HepG2 (cell line): ENCODE results near the gene SLC12A3. TPM values are rescaled to one million over a fixed set of nuclear protein-coding genes. Genes with fewer than 3 reads are reported as not detected.
A peak's percentile ranks its signal among the peaks of the same experiment; 100 is the strongest.

Experiments
- ATAD3A ChIP-seq: sonication (generic); formaldehyde crosslinking; IDR thresholded peaks from 2 replicates; pipeline ENCODE4 v1.4.0; 2020; ENCODE audit warnings: missing genetic modification reagents
- EEA1 ChIP-seq: sonication (generic); formaldehyde crosslinking; IDR thresholded peaks from 2 replicates; pipeline ENCODE4 v1.5.1; 2020; ENCODE audit warnings: mild to moderate bottlenecking, missing genetic modification reagents, borderline replicate concordance
- PAWR ChIP-seq: sonication (generic); formaldehyde crosslinking; IDR thresholded peaks from 2 replicates; pipeline ENCODE4 v1.4.0; 2020; ENCODE audit warnings: missing genetic modification reagents, mild to moderate bottlenecking, borderline replicate concordance
- POLR2AphosphoS5 ChIP-seq: IDR thresholded peaks from 2 replicates; pipeline ENCODE4 v1.6.1; 2012; ENCODE audit warnings: low read depth, low read length
- RELA ChIP-seq: sonication (generic); formaldehyde crosslinking; IDR thresholded peaks from 2 replicates; pipeline ENCODE4 v1.4.0; 2020; ENCODE audit warnings: missing genetic modification reagents
- SNAI1 ChIP-seq: sonication (generic); formaldehyde crosslinking; IDR thresholded peaks from 2 replicates; pipeline ENCODE4 v1.5.0; 2020; ENCODE audit warnings: mild to moderate bottlenecking, missing genetic modification reagents, borderline replicate concordance
- THYN1 ChIP-seq: sonication (generic); formaldehyde crosslinking; IDR thresholded peaks from 2 replicates; pipeline ENCODE4 v1.8.1; 2023; ENCODE audit warnings: low read depth, mild to moderate bottlenecking, moderate library complexity, missing genetic modification reagents, borderline replicate concordance
- ZFYVE20 ChIP-seq: sonication (generic); formaldehyde crosslinking; IDR thresholded peaks from 2 replicates; pipeline ENCODE4 v1.8.0; 2023; ENCODE audit warnings: low read depth, mild to moderate bottlenecking, moderate library complexity, missing genetic modification reagents, borderline replicate concordance
- ZNF101 ChIP-seq: sonication (generic); formaldehyde crosslinking; IDR thresholded peaks from 2 replicates; pipeline ENCODE4 v1.4.0; 2020; ENCODE audit warnings: mild to moderate bottlenecking, low read depth, missing genetic modification reagents, borderline replicate concordance
- ZNF253 ChIP-seq: sonication (generic); formaldehyde crosslinking; IDR thresholded peaks from 2 replicates; pipeline ENCODE4 v1.8.0; 2022; ENCODE audit warnings: mild to moderate bottlenecking, missing genetic modification reagents, borderline replicate concordance
- ZNF501 ChIP-seq: sonication (generic); formaldehyde crosslinking; IDR thresholded peaks from 2 replicates; pipeline ENCODE4 v1.5.1; 2020; ENCODE audit warnings: mild to moderate bottlenecking, moderate library complexity, missing genetic modification reagents
- ZNF510 ChIP-seq: sonication (generic); formaldehyde crosslinking; IDR thresholded peaks from 2 replicates; pipeline ENCODE4 v1.4.0; 2020; ENCODE audit warnings: low read depth, mild to moderate bottlenecking, missing genetic modification reagents
- ZNF567 ChIP-seq: sonication (generic); formaldehyde crosslinking; IDR thresholded peaks from 2 replicates; pipeline ENCODE4 v1.8.1; 2023; ENCODE audit warnings: mild to moderate bottlenecking, missing genetic modification reagents, borderline replicate concordance
- polyA plus RNA-seq, 8 experiments: library from polyadenylated mRNA; depleted of rRNA in 3 of 8; stranded (reverse) in 7 of 8; unstranded in 1 of 8; fragments of >200 nt; fragmentation: Illumina TruSeq in 4 of 8; extraction: Trizol in 4 of 8; gene quantifications; 2 replicates each; pipeline versions ENCODE4 v1.2.1 to v1.2.3, GENCODE V29; 2011 to 2016; ENCODE audit warnings: low read depth in 4 of 8, missing spikeins in 1 of 8, mixed read lengths in 1 of 8; ENCODE audit not compliant: insufficient read depth in 1 of 8
- total RNA-seq, 5 experiments: library from RNA; depleted of rRNA; stranded (reverse); fragments of >200 nt; fragmentation: Illumina TruSeq; extraction: Trizol; gene quantifications; 2 replicates each; pipeline ENCODE4 v1.2.3, GENCODE V29; 2016; ENCODE audit warnings: low read depth in 1 of 5
- TF ChIP-seq, protein P1 (sequence below): sonication (generic); formaldehyde crosslinking; IDR thresholded peaks from 2 replicates; pipeline ENCODE4 v1.9.0; 2021; ENCODE audit warnings: missing genetic modification reagents, borderline replicate concordance
- TF ChIP-seq, protein P2 (sequence below): sonication (generic); formaldehyde crosslinking; conservative IDR thresholded peaks from 2 replicates; pipeline ENCODE4 v1.4.0; 2020; ENCODE audit warnings: mild to moderate bottlenecking, missing genetic modification reagents, moderate library complexity
- TF ChIP-seq, protein P3 (sequence below): sonication (generic); formaldehyde crosslinking; IDR thresholded peaks from 2 replicates; pipeline ENCODE4 v1.5.1; 2020; ENCODE audit warnings: mild to moderate bottlenecking, missing genetic modification reagents, moderate library complexity
- TF ChIP-seq, protein P4 (sequence below): sonication (generic); formaldehyde crosslinking; IDR thresholded peaks from 2 replicates; pipeline ENCODE4 v1.8.0; 2022; ENCODE audit warnings: low read depth, missing genetic modification reagents
- TF ChIP-seq, protein P5 (sequence below): sonication (generic); formaldehyde crosslinking; conservative IDR thresholded peaks from 2 replicates; pipeline ENCODE4 v1.8.0; 2022; ENCODE audit warnings: mild to moderate bottlenecking, moderate library complexity, missing genetic modification reagents

SLC12A3 gene
- total and polyA plus RNA-seq, 2 of the 13 experiments (the other 11 are each of a cell fraction or from before 2014, with no cell fraction given) = 6.2 TPM; not detected in 1

DNA sequence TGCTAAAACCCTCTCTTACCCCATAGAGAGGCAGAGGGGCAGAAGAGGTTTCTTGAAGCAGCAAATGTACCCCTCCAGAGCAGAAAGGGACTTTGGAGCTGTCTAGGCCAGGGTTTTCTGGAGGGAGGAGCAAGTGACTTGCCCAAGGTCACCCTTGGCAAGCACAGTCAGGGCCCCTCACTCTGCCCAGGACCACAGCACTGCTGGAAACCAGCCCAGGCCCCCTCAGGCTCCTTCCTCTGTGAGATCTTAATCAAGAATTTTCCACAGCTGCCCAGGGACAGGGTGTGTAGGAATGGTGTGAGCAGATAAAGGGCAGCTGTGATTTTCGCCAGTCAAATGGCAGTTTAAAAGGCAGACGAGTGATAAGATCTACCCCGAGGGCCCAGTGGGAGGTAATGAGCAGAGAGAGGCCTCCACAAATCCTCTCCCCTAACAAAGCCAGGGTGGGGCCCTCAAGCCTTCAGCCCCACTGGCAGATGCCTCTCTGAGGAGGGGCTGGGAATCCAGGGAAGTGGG, 3.9 kb upstream of the SLC12A3 start (continued):
- TF ChIP-seq POLR2AphosphoS5 = no peak
- TF ChIP-seq PAWR (CRISPR knock-in tag) = no peak
- 0 out of 2 replicates have a peak, but pooled peaks have one; percentile 31 for TF ChIP-seq ZNF567
- TF ChIP-seq, protein P1, sequence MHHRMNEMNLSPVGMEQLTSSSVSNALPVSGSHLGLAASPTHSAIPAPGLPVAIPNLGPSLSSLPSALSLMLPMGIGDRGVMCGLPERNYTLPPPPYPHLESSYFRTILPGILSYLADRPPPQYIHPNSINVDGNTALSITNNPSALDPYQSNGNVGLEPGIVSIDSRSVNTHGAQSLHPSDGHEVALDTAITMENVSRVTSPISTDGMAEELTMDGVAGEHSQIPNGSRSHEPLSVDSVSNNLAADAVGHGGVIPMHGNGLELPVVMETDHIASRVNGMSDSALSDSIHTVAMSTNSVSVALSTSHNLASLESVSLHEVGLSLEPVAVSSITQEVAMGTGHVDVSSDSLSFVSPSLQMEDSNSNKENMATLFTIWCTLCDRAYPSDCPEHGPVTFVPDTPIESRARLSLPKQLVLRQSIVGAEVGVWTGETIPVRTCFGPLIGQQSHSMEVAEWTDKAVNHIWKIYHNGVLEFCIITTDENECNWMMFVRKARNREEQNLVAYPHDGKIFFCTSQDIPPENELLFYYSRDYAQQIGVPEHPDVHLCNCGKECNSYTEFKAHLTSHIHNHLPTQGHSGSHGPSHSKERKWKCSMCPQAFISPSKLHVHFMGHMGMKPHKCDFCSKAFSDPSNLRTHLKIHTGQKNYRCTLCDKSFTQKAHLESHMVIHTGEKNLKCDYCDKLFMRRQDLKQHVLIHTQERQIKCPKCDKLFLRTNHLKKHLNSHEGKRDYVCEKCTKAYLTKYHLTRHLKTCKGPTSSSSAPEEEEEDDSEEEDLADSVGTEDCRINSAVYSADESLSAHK (CRISPR knock-in tag) = no peak
- TF ChIP-seq, protein P2, sequence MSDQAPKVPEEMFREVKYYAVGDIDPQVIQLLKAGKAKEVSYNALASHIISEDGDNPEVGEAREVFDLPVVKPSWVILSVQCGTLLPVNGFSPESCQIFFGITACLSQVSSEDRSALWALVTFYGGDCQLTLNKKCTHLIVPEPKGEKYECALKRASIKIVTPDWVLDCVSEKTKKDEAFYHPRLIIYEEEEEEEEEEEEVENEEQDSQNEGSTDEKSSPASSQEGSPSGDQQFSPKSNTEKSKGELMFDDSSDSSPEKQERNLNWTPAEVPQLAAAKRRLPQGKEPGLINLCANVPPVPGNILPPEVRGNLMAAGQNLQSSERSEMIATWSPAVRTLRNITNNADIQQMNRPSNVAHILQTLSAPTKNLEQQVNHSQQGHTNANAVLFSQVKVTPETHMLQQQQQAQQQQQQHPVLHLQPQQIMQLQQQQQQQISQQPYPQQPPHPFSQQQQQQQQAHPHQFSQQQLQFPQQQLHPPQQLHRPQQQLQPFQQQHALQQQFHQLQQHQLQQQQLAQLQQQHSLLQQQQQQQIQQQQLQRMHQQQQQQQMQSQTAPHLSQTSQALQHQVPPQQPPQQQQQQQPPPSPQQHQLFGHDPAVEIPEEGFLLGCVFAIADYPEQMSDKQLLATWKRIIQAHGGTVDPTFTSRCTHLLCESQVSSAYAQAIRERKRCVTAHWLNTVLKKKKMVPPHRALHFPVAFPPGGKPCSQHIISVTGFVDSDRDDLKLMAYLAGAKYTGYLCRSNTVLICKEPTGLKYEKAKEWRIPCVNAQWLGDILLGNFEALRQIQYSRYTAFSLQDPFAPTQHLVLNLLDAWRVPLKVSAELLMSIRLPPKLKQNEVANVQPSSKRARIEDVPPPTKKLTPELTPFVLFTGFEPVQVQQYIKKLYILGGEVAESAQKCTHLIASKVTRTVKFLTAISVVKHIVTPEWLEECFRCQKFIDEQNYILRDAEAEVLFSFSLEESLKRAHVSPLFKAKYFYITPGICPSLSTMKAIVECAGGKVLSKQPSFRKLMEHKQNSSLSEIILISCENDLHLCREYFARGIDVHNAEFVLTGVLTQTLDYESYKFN (CRISPR knock-in tag) = no peak; the same call in 1 of the 2 replicates
- TF ChIP-seq ZNF101 (CRISPR knock-in tag) = no peak
- no peak for TF ChIP-seq SNAI1
- TF ChIP-seq, protein P3, sequence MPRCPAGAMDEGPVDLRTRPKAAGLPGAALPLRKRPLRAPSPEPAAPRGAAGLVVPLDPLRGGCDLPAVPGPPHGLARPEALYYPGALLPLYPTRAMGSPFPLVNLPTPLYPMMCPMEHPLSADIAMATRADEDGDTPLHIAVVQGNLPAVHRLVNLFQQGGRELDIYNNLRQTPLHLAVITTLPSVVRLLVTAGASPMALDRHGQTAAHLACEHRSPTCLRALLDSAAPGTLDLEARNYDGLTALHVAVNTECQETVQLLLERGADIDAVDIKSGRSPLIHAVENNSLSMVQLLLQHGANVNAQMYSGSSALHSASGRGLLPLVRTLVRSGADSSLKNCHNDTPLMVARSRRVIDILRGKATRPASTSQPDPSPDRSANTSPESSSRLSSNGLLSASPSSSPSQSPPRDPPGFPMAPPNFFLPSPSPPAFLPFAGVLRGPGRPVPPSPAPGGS (CRISPR knock-in tag) = no peak
- no peak for TF ChIP-seq ATAD3A (CRISPR knock-in tag)
- no peak; the same call in 1 of the 2 replicates for TF ChIP-seq EEA1 (CRISPR knock-in tag)
- no peak for TF ChIP-seq ZNF253 (CRISPR knock-in tag)
- TF ChIP-seq THYN1 (CRISPR knock-in tag) = no peak
- TF ChIP-seq, protein P4, sequence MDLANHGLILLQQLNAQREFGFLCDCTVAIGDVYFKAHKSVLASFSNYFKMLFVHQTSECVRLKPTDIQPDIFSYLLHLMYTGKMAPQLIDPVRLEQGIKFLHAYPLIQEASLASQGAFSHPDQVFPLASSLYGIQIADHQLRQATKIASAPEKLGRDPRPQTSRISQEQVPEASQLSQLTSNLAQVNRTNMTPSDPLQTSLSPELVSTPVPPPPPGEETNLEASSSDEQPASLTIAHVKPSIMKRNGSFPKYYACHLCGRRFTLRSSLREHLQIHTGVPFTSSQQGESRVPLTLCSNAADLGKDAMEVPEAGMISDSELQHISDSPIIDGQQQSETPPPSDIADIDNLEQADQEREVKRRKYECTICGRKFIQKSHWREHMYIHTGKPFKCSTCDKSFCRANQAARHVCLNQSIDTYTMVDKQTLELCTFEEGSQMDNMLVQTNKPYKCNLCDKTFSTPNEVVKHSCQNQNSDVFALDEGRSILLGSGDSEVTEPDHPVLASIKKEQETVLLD (CRISPR knock-in tag) = no peak
- TF ChIP-seq ZNF510 (CRISPR knock-in tag) = no peak
- no peak for TF ChIP-seq ZFYVE20 (CRISPR knock-in tag)
- TF ChIP-seq ZNF501 = 0 out of 2 replicates have a peak, but pooled peaks have one; percentile 33
- TF ChIP-seq RELA = no peak
- TF ChIP-seq, protein P5, sequence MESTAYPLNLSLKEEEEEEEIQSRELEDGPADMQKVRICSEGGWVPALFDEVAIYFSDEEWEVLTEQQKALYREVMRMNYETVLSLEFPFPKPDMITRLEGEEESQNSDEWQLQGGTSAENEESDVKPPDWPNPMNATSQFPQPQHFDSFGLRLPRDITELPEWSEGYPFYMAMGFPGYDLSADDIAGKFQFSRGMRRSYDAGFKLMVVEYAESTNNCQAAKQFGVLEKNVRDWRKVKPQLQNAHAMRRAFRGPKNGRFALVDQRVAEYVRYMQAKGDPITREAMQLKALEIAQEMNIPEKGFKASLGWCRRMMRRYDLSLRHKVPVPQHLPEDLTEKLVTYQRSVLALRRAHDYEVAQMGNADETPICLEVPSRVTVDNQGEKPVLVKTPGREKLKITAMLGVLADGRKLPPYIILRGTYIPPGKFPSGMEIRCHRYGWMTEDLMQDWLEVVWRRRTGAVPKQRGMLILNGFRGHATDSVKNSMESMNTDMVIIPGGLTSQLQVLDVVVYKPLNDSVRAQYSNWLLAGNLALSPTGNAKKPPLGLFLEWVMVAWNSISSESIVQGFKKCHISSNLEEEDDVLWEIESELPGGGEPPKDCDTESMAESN (CRISPR knock-in tag) = no peak
